H1 (cell line): ENCODE measurements around the gene PTPRG. TPM values are rescaled to one million over a fixed set of nuclear protein-coding genes. Genes with fewer than 3 reads are reported as not detected.

Source experiments
- CTCF ChIA-PET: fragments of 300-600 bp; sonication (Branson Sonifier 250); formaldehyde crosslinking; loops from one replicate; lab custom pipeline; 2021; ENCODE audit not compliant: partially characterized antibody; lab: Charles Lee
- POLR2A ChIA-PET: fragments of 300-600 bp; sonication (Branson Sonifier 250); formaldehyde crosslinking; loops from one replicate; lab custom pipeline; 2021; ENCODE audit warnings: inconsistent platforms; ENCODE audit not compliant: partially characterized antibody; lab: Charles Lee
- DNase-seq, 2 experiments: peaks; one replicate each; pipeline versions ENCODE4 v3.0.0 to v3.0.0-alpha.2; 2010 to 2022; ENCODE audit warnings: low spot score in 2 of 2, low read depth in 1 of 2, mixed read lengths in 1 of 2
- FAIRE-seq: peaks from 2 replicates; lab custom pipeline; 2011; peaks lifted over from hg19 to GRCh38; lab: Jason Lieb, UNC
- H2AFZ ChIP-seq: 2 replicates; pipeline ENCODE4 v1.8.1; 2012; ENCODE audit warnings: low read length, inconsistent platforms
- H2AK5ac ChIP-seq: 2 replicates; pipeline ENCODE4 v1.6.1; 2013; ENCODE audit warnings: low read depth, low read length
- H2BK120ac ChIP-seq: replicated peaks from 2 replicates; pipeline ENCODE3; 2013; ENCODE audit warnings: low read depth, low read length, inconsistent platforms
- H2BK12ac ChIP-seq: 2 replicates; pipeline ENCODE4 v1.6.1; 2013; ENCODE audit warnings: low read depth, low read length
- H2BK15ac ChIP-seq: 2 replicates; pipeline ENCODE4 v1.6.1; 2013; ENCODE audit warnings: low read length
- H2BK20ac ChIP-seq: 2 replicates; pipeline ENCODE4 v1.6.1; 2013; ENCODE audit warnings: low read length
- H2BK5ac ChIP-seq: 2 replicates; pipeline ENCODE4 v1.6.1; 2013; ENCODE audit warnings: low read depth, low read length
- H3K14ac ChIP-seq: 2 replicates; pipeline ENCODE4 v1.6.1; 2013; ENCODE audit warnings: inconsistent platforms; ENCODE audit not compliant: insufficient read length
- H3K18ac ChIP-seq: 2 replicates; pipeline ENCODE4 v1.6.1; 2013; ENCODE audit warnings: low read length; ENCODE audit errors: extremely low read depth
- H3K23ac ChIP-seq: 2 replicates; pipeline ENCODE4 v1.6.1; 2013; ENCODE audit warnings: inconsistent platforms; ENCODE audit not compliant: insufficient read length
- H3K23me2 ChIP-seq: 2 replicates; pipeline ENCODE4 v1.6.1; 2013; ENCODE audit warnings: low read depth, low read length
- H3K27ac ChIP-seq: 2 replicates; pipeline ENCODE4 v1.6.1; 2011; ENCODE audit warnings: low read depth, low read length, inconsistent platforms
- H3K27me3 ChIP-seq, 4 experiments: replicated peaks in 1 of 4; 1 replicate in 1 of 4; 2 replicates in 3 of 4; pipeline versions ENCODE4 v1.6.1 to v1.8.1; 2011 to 2013; ENCODE audit warnings: low read length in 3 of 4, mild to moderate bottlenecking in 3 of 4, inconsistent platforms in 2 of 4, mixed read lengths in 2 of 4, moderate library complexity in 1 of 4; ENCODE audit not compliant: control insufficient read depth in 3 of 4, insufficient read depth in 3 of 4; ENCODE audit errors: extremely low read depth in 1 of 4
- H3K36me3 ChIP-seq, 4 experiments: 2 replicates each; pipeline versions ENCODE4 v1.6.1 to v1.8.1; 2011 to 2013; ENCODE audit warnings: mild to moderate bottlenecking in 4 of 4, low read length in 3 of 4, moderate library complexity in 2 of 4, control low read depth in 1 of 4, inconsistent platforms in 1 of 4; ENCODE audit not compliant: insufficient read depth in 4 of 4, control insufficient read depth in 2 of 4
- H3K4ac ChIP-seq: replicated peaks from 2 replicates; pipeline ENCODE3; 2013; ENCODE audit warnings: low read length, low read depth, mixed read lengths, inconsistent platforms; ENCODE audit not compliant: insufficient read length
- H3K4me1 ChIP-seq, 4 experiments: replicated peaks in 1 of 4; 1 replicate in 1 of 4; 2 replicates in 3 of 4; pipeline versions ENCODE4 v1.6.1 to v1.8.1; 2011 to 2013; ENCODE audit warnings: low read length in 3 of 4, inconsistent platforms in 2 of 4, mixed read lengths in 1 of 4; ENCODE audit not compliant: insufficient read depth in 4 of 4, control insufficient read depth in 3 of 4
- H3K4me2 ChIP-seq, 2 experiments: 2 replicates each; pipeline versions ENCODE4 v1.6.1 to v1.8.1; 2011 to 2013; ENCODE audit warnings: low read depth in 2 of 2, low read length in 2 of 2, control low read depth in 1 of 2, inconsistent platforms in 1 of 2, mild to moderate bottlenecking in 1 of 2; ENCODE audit not compliant: insufficient read depth in 1 of 2
- H3K4me3 ChIP-seq, 4 experiments: fragments of 200-600, 300-600 bp in 1 of 4; sonication (generic), shearing (Covaris generic), sonication (Bioruptor Twin) in 1 of 4; 2 replicates each; pipeline versions ENCODE4 v1.5.1 to v1.8.1; 2011 to 2016; ENCODE audit warnings: low read length in 4 of 4, low read depth in 3 of 4, control low read depth in 2 of 4, inconsistent platforms in 2 of 4, mild to moderate bottlenecking in 2 of 4, mixed read lengths in 1 of 4, moderate library complexity in 1 of 4; ENCODE audit not compliant: insufficient read depth in 2 of 4; ENCODE audit errors: extremely low read depth in 1 of 4
- H3K56ac ChIP-seq: replicated peaks from 2 replicates; pipeline ENCODE3; 2013; ENCODE audit warnings: low read depth, mild to moderate bottlenecking, mixed read lengths, low read length, inconsistent platforms; ENCODE audit not compliant: insufficient read length
- H3K79me1 ChIP-seq: 2 replicates; pipeline ENCODE4 v1.6.1; 2013; ENCODE audit warnings: low read depth, low read length, control low read depth
- H3K79me2 ChIP-seq, 2 experiments: 2 replicates each; pipeline versions ENCODE4 v1.6.1 to v1.8.1; 2012 to 2013; ENCODE audit warnings: low read length in 2 of 2, mild to moderate bottlenecking in 2 of 2, inconsistent platforms in 1 of 2; ENCODE audit not compliant: insufficient read depth in 2 of 2, control insufficient read depth in 1 of 2
- H3K9ac ChIP-seq, 4 experiments: replicated peaks in 1 of 4; 1 replicate in 1 of 4; 2 replicates in 3 of 4; pipeline versions ENCODE4 v1.6.1 to v1.8.1; 2011 to 2013; ENCODE audit warnings: low read depth in 3 of 4, low read length in 3 of 4, control low read depth in 2 of 4, mild to moderate bottlenecking in 2 of 4, moderate library complexity in 2 of 4, inconsistent platforms in 1 of 4; ENCODE audit errors: extremely low read depth in 1 of 4
- H3K9me3 ChIP-seq, 2 experiments: 2 replicates each; pipeline versions ENCODE4 v1.6.1 to v1.8.1; 2012 to 2013; ENCODE audit warnings: mild to moderate bottlenecking in 2 of 2, moderate library complexity in 2 of 2, control low read depth in 1 of 2, inconsistent platforms in 1 of 2, low read depth in 1 of 2, low read length in 1 of 2, mixed read lengths in 1 of 2; ENCODE audit not compliant: insufficient read depth in 2 of 2
- H4K20me1 ChIP-seq, 2 experiments: replicated peaks in 1 of 2; 2 replicates each; pipeline versions ENCODE3 to v1.8.1; 2011 to 2013; ENCODE audit warnings: inconsistent platforms in 2 of 2, low read length in 2 of 2, mild to moderate bottlenecking in 1 of 2; ENCODE audit not compliant: insufficient read depth in 2 of 2, control insufficient read depth in 1 of 2
- H4K5ac ChIP-seq: 2 replicates; pipeline ENCODE4 v1.6.1; 2013; ENCODE audit warnings: low read length, low read depth, mixed read lengths, inconsistent platforms; ENCODE audit not compliant: insufficient read length
- H4K8ac ChIP-seq: 2 replicates; pipeline ENCODE4 v1.8.0; 2013; ENCODE audit warnings: mild to moderate bottlenecking, moderate library complexity, low read length, inconsistent platforms; ENCODE audit not compliant: insufficient read depth; ENCODE audit errors: extremely low read depth
- H4K91ac ChIP-seq: replicated peaks from 2 replicates; pipeline ENCODE3; 2013; ENCODE audit warnings: low read length, mixed read lengths, inconsistent platforms; ENCODE audit not compliant: insufficient read length
- CEBPB ChIP-seq: IDR thresholded peaks from 2 replicates; pipeline ENCODE4 v1.6.1; 2012; ENCODE audit warnings: low read depth, low read length
- CREB1 ChIP-seq: IDR thresholded peaks from 2 replicates; pipeline ENCODE4 v1.6.1; 2012; ENCODE audit warnings: inconsistent platforms
- JUND ChIP-seq: IDR thresholded peaks from 2 replicates; pipeline ENCODE4 v1.6.1; 2011; ENCODE audit warnings: mild to moderate bottlenecking, improper control_type of control experiment, low read length
- WGBS, 2 experiments: shearing (Covaris generic) in 1 of 2; methylation state at CpG; one replicate each; pipeline versions ENCODE4 v1.1.6 to v1.1.7; 2013 to 2015; ENCODE audit warnings: low lambda C conversion rate in 2 of 2, mixed read lengths in 2 of 2, inconsistent platforms in 1 of 2, low coverage in 1 of 2, missing lambda C conversion rate in 1 of 2; ENCODE audit not compliant: insufficient replicate concordance in 2 of 2, insufficient coverage in 1 of 2, insufficient read length in 1 of 2; ENCODE audit errors: extremely low coverage in 1 of 2, missing lambda C conversion rate in 1 of 2; 5-methylcytosine and 5-hydroxymethylcytosine counted together
- polyA plus RNA-seq, 7 experiments: library from polyadenylated mRNA; depleted of rRNA in 3 of 7; stranded (reverse) in 5 of 7; unstranded in 2 of 7; fragments of >200 nt in 5 of 7; fragments of 200-250 nt in 2 of 7; gene quantifications; 1 replicate in 5 of 7; 2 replicates in 1 of 7; 4 replicates in 1 of 7; pipeline versions ENCODE4 v1.2.1 to v1.2.3, GENCODE V29; 2011 to 2013; ENCODE audit warnings: missing spikeins in 2 of 7, mixed read lengths in 2 of 7
- total RNA-seq: library from RNA; stranded (reverse); fragmentation: NEBNext Ultra II Directional; extraction: Animal tissue kit (Norgen Biotek cat#: 25700); gene quantifications from 2 replicates; pipeline ENCODE4 v1.2.1, GENCODE V29; 2021
- TF ChIP-seq, protein P1 (sequence below): IDR thresholded peaks from 2 replicates; pipeline ENCODE4 v1.6.1; 2011; ENCODE audit warnings: low read depth, mild to moderate bottlenecking, low read length; ENCODE audit not compliant: insufficient read depth

The PTPRG gene
- total and polyA plus RNA-seq, 2 of the 8 experiments (the other 6 are each of a cell fraction or from before 2014, with no cell fraction given): 23.3 to 96.2 TPM

- no peak overlapping the region for H3K27ac ChIP-seq
- no peaks in the 10 kb centered on the region for H3K79me1 ChIP-seq
- no peak overlapping the region for H3K4me3 ChIP-seq
- H3K18ac ChIP-seq: no peak overlapping the region
- no peak overlapping the region for H3K9ac ChIP-seq
- no peak overlapping the region for H4K91ac ChIP-seq
- H3K27me3 ChIP-seq: no peaks in the 10 kb centered on the region
- TF ChIP-seq, protein P1, sequence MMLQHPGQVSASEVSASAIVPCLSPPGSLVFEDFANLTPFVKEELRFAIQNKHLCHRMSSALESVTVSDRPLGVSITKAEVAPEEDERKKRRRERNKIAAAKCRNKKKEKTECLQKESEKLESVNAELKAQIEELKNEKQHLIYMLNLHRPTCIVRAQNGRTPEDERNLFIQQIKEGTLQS: no peak
- no peak for TF ChIP-seq CREB1
- TF ChIP-seq JUND: no peak
- TF ChIP-seq CEBPB: no peak
- ChIA-PET POLR2A (interaction anchor here (0.6 to 1.2 kb wide), 4 partner anchors 12 to 264 kb away, joined by 3 read pairs; no protein-coding TSS in a partner anchor), CTCF (interaction anchor here (0.7 to 2.3 kb wide), 5 partner anchors 12 to 264 kb away, joined by 3 to 7 read pairs (median 3); no protein-coding TSS in a partner anchor)
- H3K4me1 ChIP-seq: no peaks in the 10 kb centered on the region
- no peak overlapping the region for H4K8ac ChIP-seq
- no peak overlapping the region for H2BK120ac ChIP-seq
- no peak overlapping the region for H3K56ac ChIP-seq
- no peak overlapping the region for H2BK15ac ChIP-seq
- no peaks in the 10 kb centered on the region for H4K20me1 ChIP-seq
- no peak overlapping the region for H2AK5ac ChIP-seq
- no peaks in the 10 kb centered on the region for H3K9me3 ChIP-seq
- DNase-seq (no peak), FAIRE-seq (no peak)
- no peak overlapping the region for H4K5ac ChIP-seq
- WGBS, 2 experiments: 88% methylated on average over 2 of the region's 2 CpGs; no CpG with 5 or more reads in 1 of the 2 experiments
- H3K36me3 ChIP-seq: peaks cover 2 to 12% (median 10%) of the 10 kb centered on the region in 4 experiments
- H3K4ac ChIP-seq: no peak overlapping the region
- no peaks in the 10 kb centered on the region for H3K79me2 ChIP-seq
- H2BK20ac ChIP-seq: no peak overlapping the region
- no peak overlapping the region for H3K23ac ChIP-seq
- no peak overlapping the region for H2BK5ac ChIP-seq
- no peak overlapping the region for H2AFZ ChIP-seq
- no peak overlapping the region for H3K14ac ChIP-seq
- no peak overlapping the region for H2BK12ac ChIP-seq
- H3K23me2 ChIP-seq: no peaks in the 10 kb centered on the region
- no peak overlapping the region for H3K4me2 ChIP-seq
Measured at GRCh38 chr3:62295571-62295970, 734.2 kb downstream of the PTPRG start.
